Kidney (tissue), 14 donors: ENCODE measurements around the gene CHRD. TPM values are rescaled to one million over a fixed set of nuclear protein-coding genes. Genes with fewer than 3 reads are reported as not detected.

Source experiments
- DNase-seq, 5 donors: peaks; one replicate each; pipeline ENCODE4 v3.0.0-alpha.2; 2013 to 2020
- FAIRE-seq: peaks from 2 replicates; lab custom pipeline; 2012; peaks lifted over from hg19 to GRCh38; lab: Jason Lieb, UNC
- H3K27ac ChIP-seq, 2 donors: one replicate each; pipeline ENCODE4 v1.7.0; 2013; ENCODE audit warnings: low read depth in 2 of 2, low read length in 2 of 2, inconsistent platforms in 1 of 2
- H3K27me3 ChIP-seq: one replicate; pipeline ENCODE4 v1.7.1; 2013; ENCODE audit warnings: low read length, inconsistent platforms; ENCODE audit not compliant: control insufficient read depth, insufficient read depth
- H3K36me3 ChIP-seq, 3 donors: one replicate each; pipeline versions ENCODE4 v1.7.0 to v1.7.1; 2013; ENCODE audit warnings: low read length in 3 of 3, control low read depth in 1 of 3, inconsistent platforms in 1 of 3; ENCODE audit not compliant: insufficient read depth in 3 of 3, control insufficient read depth in 2 of 3
- H3K4me1 ChIP-seq, 3 donors: one replicate each; pipeline versions ENCODE4 v1.7.0 to v1.7.1; 2013; ENCODE audit warnings: low read length in 3 of 3, inconsistent platforms in 1 of 3, low read depth in 1 of 3; ENCODE audit not compliant: control insufficient read depth in 2 of 3, insufficient read depth in 2 of 3
- H3K4me3 ChIP-seq, 3 donors: one replicate each; pipeline versions ENCODE4 v1.7.0 to v1.8.1; 2013; ENCODE audit warnings: low read length in 3 of 3, control low read depth in 1 of 3, inconsistent platforms in 1 of 3
- H3K9ac ChIP-seq, 3 donors: one replicate each; pipeline versions ENCODE4 v1.7.0 to v1.7.1; 2013; ENCODE audit warnings: low read length in 3 of 3, control low read depth in 1 of 3, inconsistent platforms in 1 of 3
- H3K9me3 ChIP-seq, 3 donors: one replicate each; pipeline versions ENCODE4 v1.7.0 to v1.7.1; 2013; ENCODE audit warnings: low read length in 3 of 3, control low read depth in 1 of 3, inconsistent platforms in 1 of 3; ENCODE audit not compliant: control insufficient read depth in 2 of 3, insufficient read depth in 1 of 3
- CTCF ChIP-seq: IDR thresholded peaks from 3 replicates; pipeline ENCODE4 v1.5.1; 2012; ENCODE audit warnings: mild to moderate bottlenecking, moderate library complexity, borderline replicate concordance; ENCODE audit not compliant: insufficient read depth; ENCODE audit errors: extremely low read depth
- intact Hi-C: fragments of 100-400 bp; cut with DNase I; formaldehyde crosslinking; loops from one replicate; pipeline ENCODE4 v1.11.1; 2022
- polyA plus RNA-seq: library from polyadenylated mRNA; stranded (reverse); fragments of 350-450 nt; fragmentation: Illumina TruSeq; extraction: RNeasy Lipid Tissue Mini Kit (QIAGEN cat#74804); gene quantifications from one replicate; pipeline ENCODE4 v1.2.3, GENCODE V29; 2014; ENCODE audit warnings: low read depth, low replicate concordance; ENCODE audit not compliant: insufficient read depth
- total RNA-seq: library from RNA; stranded (reverse); fragmentation: NEBNext Ultra II Directional; extraction: Animal tissue kit (Norgen Biotek cat#: 25700); gene quantifications from one replicate; pipeline ENCODE4 v1.2.1, GENCODE V29; 2021
- donor health status: control.
- donor health status: control.
- donor health status: control.
- donor health status: control.
- donor health status: control.
- donor health status: DM: yes; HTN: yes; CAD: no.
- donor health status: Normal renal cell carcinoma (clear cell type).

The CHRD gene
- total and polyA plus RNA-seq, 2 donors from 2014 or later: 16.8 to 18.6 TPM

GRCh38 chr3:184372911-184373310, 6.9 kb upstream of the CHRD start:
- peaks cover 0 to 6% (median 0%) of the 10 kb centered on the region in 3 donors for H3K4me1 ChIP-seq
- peaks cover 0 to 17% (median 4%) of the 10 kb centered on the region in 3 donors for H3K36me3 ChIP-seq
- no peaks in the 10 kb centered on the region for H3K27me3 ChIP-seq
- H3K27ac ChIP-seq: no peak overlapping the region
- DNase-seq: peak in 1 of 5 donors; percentile 45
- no peak for FAIRE-seq
- no peak overlapping the region for H3K4me3 ChIP-seq
- H3K9me3 ChIP-seq: no peaks in the 10 kb centered on the region
- H3K9ac ChIP-seq: no peak overlapping the region
- no peak for TF ChIP-seq CTCF
- intact Hi-C loops: loop anchor here (10.0 kb wide), 1 partner anchor 172 kb away; no protein-coding TSS in a partner anchor

- peaks cover 0 to 11% (median 0%) of the 10 kb centered on the region in 3 donors for H3K36me3 ChIP-seq
- no peak overlapping the region for H3K4me3 ChIP-seq
- no peaks in the 10 kb centered on the region for H3K9me3 ChIP-seq
- TF ChIP-seq CTCF: no peak
- intact Hi-C loops: loop anchor here (10.0 kb wide), 1 partner anchor 171 kb away; no protein-coding TSS in a partner anchor
- H3K27me3 ChIP-seq: no peaks in the 10 kb centered on the region
- H3K27ac ChIP-seq: no peak overlapping the region
- H3K9ac ChIP-seq: no peak overlapping the region
- H3K4me1 ChIP-seq: peaks cover 0 to 10% (median 0%) of the 10 kb centered on the region in 3 donors
- DNase-seq (peak in 1 of 5 donors; percentile 38), FAIRE-seq (no peak)
These were observed 6.4 kb upstream of the CHRD start for GRCh38 chr3:184373422-184373821.

GRCh38 chr3:184375747-184376461, 4.0 kb upstream of the CHRD start:
- DNase-seq: no peak

More at GRCh38 chr3:184375747-184376461, 4.0 kb upstream of the CHRD start:
- no peaks in the 10 kb centered on the region for H3K36me3 ChIP-seq
- peaks cover 2% of the 10 kb centered on the region for H3K27me3 ChIP-seq
- no peaks in the 10 kb centered on the region for H3K9me3 ChIP-seq
- TF ChIP-seq CTCF: no peak
- no peak overlapping the region for H3K9ac ChIP-seq
- H3K4me1 ChIP-seq: peaks cover 2 to 22% (median 4%) of the 10 kb centered on the region in 3 donors
- intact Hi-C loops: loop anchor here (10.0 kb wide), 1 partner anchor 169 kb away; no protein-coding TSS in a partner anchor
- no peak overlapping the region for H3K4me3 ChIP-seq
- FAIRE-seq: no peak
- H3K27ac ChIP-seq: no peak overlapping the region
